ENCODE data around the gene DIRAS1. TPM values are rescaled to one million over a fixed set of nuclear protein-coding genes. Genes with fewer than 3 reads are reported as not detected.

The DIRAS1 gene
- polyA plus RNA-seq, 1 experiment, result 12.5 TPM

DNA sequence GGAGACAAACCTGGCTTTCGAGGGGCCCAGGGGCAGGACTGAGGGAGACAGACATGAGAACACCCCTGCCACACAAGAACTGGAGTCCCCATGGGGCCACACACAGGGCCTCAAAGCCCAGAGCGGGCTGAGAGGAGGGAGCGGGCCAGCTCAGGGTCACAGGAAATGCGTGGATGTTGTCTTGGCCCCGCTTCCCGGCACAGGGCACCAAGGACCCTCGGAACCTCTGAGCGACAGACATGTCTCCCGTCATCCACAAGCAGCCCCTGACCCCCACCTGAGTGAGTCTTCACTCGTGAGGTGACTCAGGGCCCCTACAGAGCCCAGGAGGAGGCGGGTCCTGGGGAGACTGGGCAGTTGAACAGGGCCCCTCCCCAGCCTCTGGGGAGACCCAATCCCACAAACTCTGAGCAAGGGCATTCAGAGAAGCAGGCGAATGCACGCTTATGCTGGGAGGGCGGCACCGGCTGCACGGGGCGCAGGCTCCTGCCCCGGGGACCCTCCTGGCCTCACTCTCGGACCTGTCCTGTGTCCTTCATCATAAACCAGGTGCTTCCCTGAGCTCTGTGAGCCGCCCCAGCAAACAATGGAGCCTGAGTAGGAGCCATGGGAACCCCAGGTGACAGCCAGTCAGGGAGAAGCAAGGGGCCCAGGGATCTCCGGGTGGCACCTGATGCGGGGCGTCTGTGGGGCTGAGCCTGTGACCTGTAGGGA, 41.8 kb upstream of the DIRAS1 start:
- Histone ChIP-seq H3K9me3 (ENCODE audit: control insufficient read depth, insufficient read depth, low read length) (no peaks in the 10 kb centered on the region), H3K27me3 (ENCODE audit: control insufficient read depth, insufficient read depth, low read length) (no peaks in the 10 kb centered on the region), H3K4me3 (ENCODE audit: low read depth, low read length) (no peak overlapping the region), H3K27ac (ENCODE audit: low read depth, low read length) (no peak overlapping the region)
- CTCF ChIA-PET, result no interaction called here
- no peak for DNase-seq (ENCODE audit: low read depth, low spot score)
- TF ChIP-seq, protein P1, sequence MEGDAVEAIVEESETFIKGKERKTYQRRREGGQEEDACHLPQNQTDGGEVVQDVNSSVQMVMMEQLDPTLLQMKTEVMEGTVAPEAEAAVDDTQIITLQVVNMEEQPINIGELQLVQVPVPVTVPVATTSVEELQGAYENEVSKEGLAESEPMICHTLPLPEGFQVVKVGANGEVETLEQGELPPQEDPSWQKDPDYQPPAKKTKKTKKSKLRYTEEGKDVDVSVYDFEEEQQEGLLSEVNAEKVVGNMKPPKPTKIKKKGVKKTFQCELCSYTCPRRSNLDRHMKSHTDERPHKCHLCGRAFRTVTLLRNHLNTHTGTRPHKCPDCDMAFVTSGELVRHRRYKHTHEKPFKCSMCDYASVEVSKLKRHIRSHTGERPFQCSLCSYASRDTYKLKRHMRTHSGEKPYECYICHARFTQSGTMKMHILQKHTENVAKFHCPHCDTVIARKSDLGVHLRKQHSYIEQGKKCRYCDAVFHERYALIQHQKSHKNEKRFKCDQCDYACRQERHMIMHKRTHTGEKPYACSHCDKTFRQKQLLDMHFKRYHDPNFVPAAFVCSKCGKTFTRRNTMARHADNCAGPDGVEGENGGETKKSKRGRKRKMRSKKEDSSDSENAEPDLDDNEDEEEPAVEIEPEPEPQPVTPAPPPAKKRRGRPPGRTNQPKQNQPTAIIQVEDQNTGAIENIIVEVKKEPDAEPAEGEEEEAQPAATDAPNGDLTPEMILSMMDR (IDR thresholded peaks at IDR 0.05; ENCODE audit: low read depth, low read length), result no peak
- POLR2A ChIA-PET, result no interaction called here

GRCh38 chr19:2761876-2762782, 41.0 kb upstream of the DIRAS1 start:
- H3K4me3 ChIP-seq (ENCODE audit: low read depth, low read length), result no peak overlapping the region
- no peak overlapping the region for H3K27ac ChIP-seq (ENCODE audit: low read depth, low read length)
- H3K27me3 ChIP-seq (ENCODE audit: control insufficient read depth, insufficient read depth, low read length), result no peaks in the 10 kb centered on the region
- CTCF ChIA-PET, result no interaction called here
- no peaks in the 10 kb centered on the region for H3K9me3 ChIP-seq (ENCODE audit: control insufficient read depth, insufficient read depth, low read length)
- TF ChIP-seq, protein P1 (IDR thresholded peaks at IDR 0.05; ENCODE audit: low read depth, low read length), result no peak
- no peak for DNase-seq (ENCODE audit: low read depth, low spot score)
- POLR2A ChIA-PET, result no interaction called here

DNA sequence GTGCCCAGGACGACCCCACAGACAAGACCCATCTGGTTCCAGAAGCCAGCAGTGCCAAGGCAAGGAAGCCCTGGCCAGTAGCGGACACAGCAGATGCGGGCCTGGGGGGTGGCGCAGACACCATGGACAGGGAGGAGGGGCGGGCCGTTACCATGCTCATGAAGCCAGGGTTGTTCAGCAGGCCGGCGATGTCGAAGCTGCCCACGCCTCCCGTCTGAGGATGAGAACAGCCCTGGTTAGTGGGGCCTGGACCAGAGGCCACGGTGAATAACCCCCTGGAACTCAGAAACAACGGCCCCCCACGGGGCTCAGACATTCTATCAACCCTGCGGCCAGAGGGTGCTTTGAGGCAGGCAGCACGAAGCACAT, 40.1 kb upstream of the DIRAS1 start:
- DNase-seq (ENCODE audit: low read depth, low spot score), result no peak
- Histone ChIP-seq H3K4me3 (ENCODE audit: low read depth, low read length) (no peak overlapping the region), H3K9me3 (ENCODE audit: control insufficient read depth, insufficient read depth, low read length) (no peaks in the 10 kb centered on the region), H3K27ac (ENCODE audit: low read depth, low read length) (no peak overlapping the region), H3K27me3 (ENCODE audit: control insufficient read depth, insufficient read depth, low read length) (no peaks in the 10 kb centered on the region)
- TF ChIP-seq, protein P1 (IDR thresholded peaks at IDR 0.05; ENCODE audit: low read depth, low read length), result no peak
- POLR2A ChIA-PET, result no interaction called here
- CTCF ChIA-PET, result no interaction called here

GRCh38 chr19:2759965-2760364, 38.8 kb upstream of the DIRAS1 start:
- no peak overlapping the region for H3K4me3 ChIP-seq (ENCODE audit: low read depth, low read length)
- TF ChIP-seq, protein P1 (IDR thresholded peaks at IDR 0.05; ENCODE audit: low read depth, low read length), result no peak
- no peaks in the 10 kb centered on the region; the same call in 1 of the 2 replicates for H3K9me3 ChIP-seq (ENCODE audit: control insufficient read depth, insufficient read depth, low read length)
- H3K27ac ChIP-seq (ENCODE audit: low read depth, low read length), result no peak overlapping the region
- H3K27me3 ChIP-seq (ENCODE audit: control insufficient read depth, insufficient read depth, low read length), result no peaks in the 10 kb centered on the region
- DNase-seq (ENCODE audit: low read depth, low spot score), result no peak
- ChIA-PET CTCF (no interaction called here), POLR2A (no interaction called here)

- no peak for DNase-seq (ENCODE audit: low read depth, low spot score)
- Histone ChIP-seq H3K27ac (ENCODE audit: low read depth, low read length) (no peak overlapping the region), H3K4me3 (ENCODE audit: low read depth, low read length) (no peak overlapping the region), H3K27me3 (ENCODE audit: control insufficient read depth, insufficient read depth, low read length) (no peaks in the 10 kb centered on the region), H3K9me3 (ENCODE audit: control insufficient read depth, insufficient read depth, low read length) (no peaks in the 10 kb centered on the region; the same call in 1 of the 2 replicates)
- TF ChIP-seq, protein P1 (IDR thresholded peaks at IDR 0.05; ENCODE audit: low read depth, low read length), result no peak
- ChIA-PET POLR2A (no interaction called here), CTCF (interaction anchor here (1.5 kb wide), 1 partner anchor 10 kb away, joined by 4 read pairs; no protein-coding TSS in a partner anchor)
These were observed 38.2 kb upstream of the DIRAS1 start for GRCh38 chr19:2759362-2759761.

All from AG04450 (cell line).